Gastrocnemius medialis (tissue), 4 donors: Measurements from ENCODE around the gene CFD.

Experiments
- POLR2A ChIP-seq, 2 donors: fragments of 450-650 bp; IDR thresholded peaks; one replicate each; pipeline ENCODE4 v1.6.1; 2017; ENCODE audit warnings: antibody characterized with exemption in 2 of 2, mild to moderate bottlenecking in 2 of 2, moderate library complexity in 2 of 2
- TF ChIP-seq, protein P1 (sequence below), 5 experiments: fragments of 450-650 bp in 3 of 5; fragments of 200-600 bp in 2 of 5; sonication (generic) in 2 of 5; IDR thresholded peaks in 4 of 5; conservative IDR thresholded peaks in 1 of 5; 1 replicate in 4 of 5; 2 replicates in 1 of 5; pipeline ENCODE4 v1.5.1; 2016 to 2019; ENCODE audit warnings: antibody characterized with exemption in 5 of 5, mild to moderate bottlenecking in 3 of 5, moderate library complexity in 3 of 5

DNA sequence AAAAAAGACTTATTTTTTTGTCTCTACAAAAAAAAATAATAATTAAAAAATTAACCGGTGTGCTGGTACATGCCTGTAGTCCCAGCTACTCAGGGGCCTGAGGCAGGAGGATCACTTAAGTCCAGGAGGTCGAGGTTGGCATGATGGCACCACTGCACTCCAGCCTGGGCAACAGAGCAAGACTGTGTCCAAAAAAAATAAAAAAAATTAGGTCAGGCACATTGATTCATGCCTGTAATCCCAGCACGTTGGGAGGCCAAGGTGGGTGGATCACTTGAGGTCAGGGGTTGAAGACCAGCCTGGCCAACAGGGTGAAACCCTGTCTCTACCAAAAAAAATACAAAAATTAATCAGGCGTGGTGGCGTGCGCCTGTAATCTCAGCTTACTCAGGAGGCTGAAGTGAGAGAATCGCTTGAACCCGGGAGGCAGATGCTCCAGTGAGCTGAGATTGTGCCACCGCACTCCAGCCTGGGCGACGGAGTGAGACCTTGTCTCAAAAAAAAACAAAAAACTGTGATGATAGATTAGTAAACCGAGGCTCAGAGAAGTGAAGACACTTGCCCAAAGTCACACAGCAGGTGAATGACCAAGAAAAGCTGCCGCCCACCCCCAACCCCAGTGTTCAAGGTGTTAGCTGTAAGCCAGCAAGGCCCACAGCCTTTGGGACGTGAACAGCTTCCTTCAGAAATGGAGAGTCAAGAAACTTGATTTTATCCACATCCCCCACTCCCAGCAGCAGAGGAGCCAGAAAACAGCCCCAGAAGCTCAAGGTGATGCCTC is 43.2 kb downstream of the CFD start:
- TF ChIP-seq, protein P1, sequence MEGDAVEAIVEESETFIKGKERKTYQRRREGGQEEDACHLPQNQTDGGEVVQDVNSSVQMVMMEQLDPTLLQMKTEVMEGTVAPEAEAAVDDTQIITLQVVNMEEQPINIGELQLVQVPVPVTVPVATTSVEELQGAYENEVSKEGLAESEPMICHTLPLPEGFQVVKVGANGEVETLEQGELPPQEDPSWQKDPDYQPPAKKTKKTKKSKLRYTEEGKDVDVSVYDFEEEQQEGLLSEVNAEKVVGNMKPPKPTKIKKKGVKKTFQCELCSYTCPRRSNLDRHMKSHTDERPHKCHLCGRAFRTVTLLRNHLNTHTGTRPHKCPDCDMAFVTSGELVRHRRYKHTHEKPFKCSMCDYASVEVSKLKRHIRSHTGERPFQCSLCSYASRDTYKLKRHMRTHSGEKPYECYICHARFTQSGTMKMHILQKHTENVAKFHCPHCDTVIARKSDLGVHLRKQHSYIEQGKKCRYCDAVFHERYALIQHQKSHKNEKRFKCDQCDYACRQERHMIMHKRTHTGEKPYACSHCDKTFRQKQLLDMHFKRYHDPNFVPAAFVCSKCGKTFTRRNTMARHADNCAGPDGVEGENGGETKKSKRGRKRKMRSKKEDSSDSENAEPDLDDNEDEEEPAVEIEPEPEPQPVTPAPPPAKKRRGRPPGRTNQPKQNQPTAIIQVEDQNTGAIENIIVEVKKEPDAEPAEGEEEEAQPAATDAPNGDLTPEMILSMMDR (IDR thresholded peaks at IDR 0.05 in 4 of 5, conservative IDR thresholded peaks at IDR 0.05 in 1 of 5) = no peak
- no peak for TF ChIP-seq POLR2A (IDR thresholded peaks at IDR 0.05)
